ENCODE data around the gene ALDH1L1. TPM values are rescaled to one million over a fixed set of nuclear protein-coding genes. Genes with fewer than 3 reads are reported as not detected.

The ALDH1L1 gene
- total and polyA plus RNA-seq, 2 of the 13 experiments (the other 11 are each of a cell fraction or from before 2014, with no cell fraction given), result 11.2 to 28.7 TPM

DNA sequence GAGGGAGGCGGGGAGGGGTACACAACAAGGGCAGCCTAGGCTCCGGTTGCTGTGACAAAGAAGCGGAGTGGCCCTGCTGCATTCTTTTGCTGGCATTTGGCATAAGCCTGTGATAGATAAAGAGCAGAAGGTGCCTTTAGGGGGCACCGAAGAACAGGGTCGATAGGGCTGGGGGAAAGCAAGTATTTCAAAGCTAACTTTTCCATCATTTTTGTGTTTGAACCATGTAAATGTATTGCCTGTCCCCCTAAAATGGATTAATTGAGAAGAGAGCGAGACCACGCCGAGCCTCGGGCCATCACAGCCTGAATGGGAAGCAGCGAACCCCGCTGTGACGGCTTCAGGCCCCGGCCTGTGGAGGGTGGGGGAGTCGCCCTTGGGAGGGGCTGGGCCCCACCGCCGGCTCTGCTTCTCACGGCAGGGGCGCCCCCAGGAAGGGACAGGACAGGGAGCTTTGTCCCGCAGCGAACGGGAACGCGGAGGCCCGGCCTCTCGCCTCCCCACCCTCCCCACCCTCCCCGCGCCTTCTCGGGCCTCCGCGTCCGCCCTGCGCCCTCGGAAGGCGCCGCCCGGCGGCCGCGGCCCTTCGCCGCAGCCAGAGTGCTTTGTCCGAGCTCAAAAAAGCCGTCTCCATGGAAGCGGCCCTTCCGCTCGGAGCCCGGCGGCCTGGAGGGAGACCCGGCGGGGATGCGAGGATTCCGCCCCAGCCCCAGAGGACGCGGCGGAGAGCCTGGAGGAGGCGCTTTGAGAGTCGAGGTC lies 32.4 kb upstream of the ALDH1L1 start (continued):
- TF ChIP-seq PPARG (CRISPR knock-in tag; conservative IDR thresholded peaks at IDR 0.05), result no peak
- TF ChIP-seq ZC3H4 (CRISPR knock-in tag; IDR thresholded peaks at IDR 0.05; ENCODE audit: borderline replicate concordance), result no peak
- TF ChIP-seq KDM5B (CRISPR knock-in tag; IDR thresholded peaks at IDR 0.05; ENCODE audit: borderline replicate concordance), result peak; percentile 26; the same call in 1 of the 2 replicates
- TF ChIP-seq ZMYM3 (CRISPR knock-in tag; IDR thresholded peaks at IDR 0.05), result no peak
- TF ChIP-seq TP53 (CRISPR knock-in tag; conservative IDR thresholded peaks at IDR 0.05), result no peak
- TF ChIP-seq MBNL3 (CRISPR knock-in tag; conservative IDR thresholded peaks at IDR 0.05), result no peak
- no peak for TF ChIP-seq BORCS8-MEF2B (CRISPR knock-in tag; IDR thresholded peaks at IDR 0.05)
- TF ChIP-seq ZNF256 (CRISPR knock-in tag; conservative IDR thresholded peaks at IDR 0.05), result no peak
- TF ChIP-seq KDM1A (CRISPR knock-in tag; IDR thresholded peaks at IDR 0.05), result no peak
- no peak for TF ChIP-seq MIER2 (CRISPR knock-in tag; IDR thresholded peaks at IDR 0.05)
- no peak for TF ChIP-seq ZNF468 (CRISPR knock-in tag; IDR thresholded peaks at IDR 0.05)
- TF ChIP-seq ZZZ3 (CRISPR knock-in tag; IDR thresholded peaks at IDR 0.05; ENCODE audit: borderline replicate concordance), result no peak
- no peak for TF ChIP-seq MYNN (CRISPR knock-in tag; IDR thresholded peaks at IDR 0.05; ENCODE audit: low read depth)
- TF ChIP-seq CCDC6 (CRISPR knock-in tag; IDR thresholded peaks at IDR 0.05), result no peak
- TF ChIP-seq HDAC2 (CRISPR knock-in tag; IDR thresholded peaks at IDR 0.05), result 0 out of 2 replicates have a peak, but pooled peaks have one; percentile 16
- TF ChIP-seq ZNF12 (CRISPR knock-in tag; IDR thresholded peaks at IDR 0.05), result 0 out of 2 replicates have a peak, but pooled peaks have one; percentile 5
- TF ChIP-seq ZNF780A (CRISPR knock-in tag; IDR thresholded peaks at IDR 0.05), result no peak
- TF ChIP-seq, protein P1, sequence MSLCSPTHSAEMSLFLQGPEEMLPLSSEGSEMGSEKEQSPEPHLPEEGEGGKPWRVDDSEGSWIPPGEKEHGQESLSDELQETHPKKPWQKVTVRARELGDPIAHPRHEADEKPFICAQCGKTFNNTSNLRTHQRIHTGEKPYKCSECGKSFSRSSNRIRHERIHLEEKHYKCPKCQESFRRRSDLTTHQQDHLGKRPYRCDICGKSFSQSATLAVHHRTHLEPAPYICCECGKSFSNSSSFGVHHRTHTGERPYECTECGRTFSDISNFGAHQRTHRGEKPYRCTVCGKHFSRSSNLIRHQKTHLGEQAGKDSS (CRISPR knock-in tag; IDR thresholded peaks at IDR 0.05; ENCODE audit: borderline replicate concordance, low read depth), result 0 out of 2 replicates have a peak, but pooled peaks have one; percentile 26
- TF ChIP-seq, protein P2, sequence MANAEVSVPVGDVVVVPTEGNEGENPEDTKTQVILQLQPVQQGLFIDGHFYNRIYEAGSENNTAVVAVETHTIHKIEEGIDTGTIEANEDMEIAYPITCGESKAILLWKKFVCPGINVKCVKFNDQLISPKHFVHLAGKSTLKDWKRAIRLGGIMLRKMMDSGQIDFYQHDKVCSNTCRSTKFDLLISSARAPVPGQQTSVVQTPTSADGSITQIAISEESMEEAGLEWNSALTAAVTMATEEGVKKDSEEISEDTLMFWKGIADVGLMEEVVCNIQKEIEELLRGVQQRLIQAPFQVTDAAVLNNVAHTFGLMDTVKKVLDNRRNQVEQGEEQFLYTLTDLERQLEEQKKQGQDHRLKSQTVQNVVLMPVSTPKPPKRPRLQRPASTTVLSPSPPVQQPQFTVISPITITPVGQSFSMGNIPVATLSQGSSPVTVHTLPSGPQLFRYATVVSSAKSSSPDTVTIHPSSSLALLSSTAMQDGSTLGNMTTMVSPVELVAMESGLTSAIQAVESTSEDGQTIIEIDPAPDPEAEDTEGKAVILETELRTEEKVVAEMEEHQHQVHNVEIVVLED (CRISPR knock-in tag; IDR thresholded peaks at IDR 0.05; ENCODE audit: borderline replicate concordance), result no peak
- no peak for TF ChIP-seq NCOA2 (CRISPR knock-in tag; IDR thresholded peaks at IDR 0.05)
- TF ChIP-seq ZNF205 (CRISPR knock-in tag; IDR thresholded peaks at IDR 0.05), result no peak
- TF ChIP-seq, protein P3, sequence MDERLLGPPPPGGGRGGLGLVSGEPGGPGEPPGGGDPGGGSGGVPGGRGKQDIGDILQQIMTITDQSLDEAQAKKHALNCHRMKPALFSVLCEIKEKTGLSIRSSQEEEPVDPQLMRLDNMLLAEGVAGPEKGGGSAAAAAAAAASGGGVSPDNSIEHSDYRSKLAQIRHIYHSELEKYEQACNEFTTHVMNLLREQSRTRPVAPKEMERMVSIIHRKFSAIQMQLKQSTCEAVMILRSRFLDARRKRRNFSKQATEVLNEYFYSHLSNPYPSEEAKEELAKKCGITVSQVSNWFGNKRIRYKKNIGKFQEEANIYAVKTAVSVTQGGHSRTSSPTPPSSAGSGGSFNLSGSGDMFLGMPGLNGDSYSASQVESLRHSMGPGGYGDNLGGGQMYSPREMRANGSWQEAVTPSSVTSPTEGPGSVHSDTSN (CRISPR knock-in tag; IDR thresholded peaks at IDR 0.05), result no peak
- TF ChIP-seq DMAP1 (CRISPR knock-in tag; IDR thresholded peaks at IDR 0.05), result no peak
- no peak for TF ChIP-seq ZNF17 (CRISPR knock-in tag; IDR thresholded peaks at IDR 0.05)
- 0 out of 2 replicates have a peak, but pooled peaks have one; percentile 58 for TF ChIP-seq ZNF563 (CRISPR knock-in tag; IDR thresholded peaks at IDR 0.05)
- no peak for TF ChIP-seq ZKSCAN5 (CRISPR knock-in tag; IDR thresholded peaks at IDR 0.05)
- TF ChIP-seq, protein P4, sequence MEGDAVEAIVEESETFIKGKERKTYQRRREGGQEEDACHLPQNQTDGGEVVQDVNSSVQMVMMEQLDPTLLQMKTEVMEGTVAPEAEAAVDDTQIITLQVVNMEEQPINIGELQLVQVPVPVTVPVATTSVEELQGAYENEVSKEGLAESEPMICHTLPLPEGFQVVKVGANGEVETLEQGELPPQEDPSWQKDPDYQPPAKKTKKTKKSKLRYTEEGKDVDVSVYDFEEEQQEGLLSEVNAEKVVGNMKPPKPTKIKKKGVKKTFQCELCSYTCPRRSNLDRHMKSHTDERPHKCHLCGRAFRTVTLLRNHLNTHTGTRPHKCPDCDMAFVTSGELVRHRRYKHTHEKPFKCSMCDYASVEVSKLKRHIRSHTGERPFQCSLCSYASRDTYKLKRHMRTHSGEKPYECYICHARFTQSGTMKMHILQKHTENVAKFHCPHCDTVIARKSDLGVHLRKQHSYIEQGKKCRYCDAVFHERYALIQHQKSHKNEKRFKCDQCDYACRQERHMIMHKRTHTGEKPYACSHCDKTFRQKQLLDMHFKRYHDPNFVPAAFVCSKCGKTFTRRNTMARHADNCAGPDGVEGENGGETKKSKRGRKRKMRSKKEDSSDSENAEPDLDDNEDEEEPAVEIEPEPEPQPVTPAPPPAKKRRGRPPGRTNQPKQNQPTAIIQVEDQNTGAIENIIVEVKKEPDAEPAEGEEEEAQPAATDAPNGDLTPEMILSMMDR (CRISPR knock-in tag; IDR thresholded peaks at IDR 0.05), result peak; percentile 70
- TF ChIP-seq U2AF2 (IDR thresholded peaks at IDR 0.05; ENCODE audit: low read depth, low read length), result no peak

All from HepG2 (cell line).